RWPE1 (cell line): ENCODE measurements around the gene ATP1A1.
A peak's percentile ranks its signal among the peaks of the same experiment; 100 is the strongest.

Experiments used
- CTCF ChIA-PET: fragments of 350-600 bp; sonication (Branson Sonifier 250); formaldehyde crosslinking; extraction: SDS; loops from one replicate; lab custom pipeline; 2021; lab: Yijun Ruan, JAX
- POLR2A ChIA-PET: fragments of 400-600 bp; formaldehyde crosslinking; extraction: SDS; loops from one replicate; lab custom pipeline; 2020; ENCODE audit warnings: antibody characterized with exemption; ENCODE audit not compliant: low non-redundant PET; lab: Yijun Ruan, JAX
- DNase-seq: peaks from one replicate; pipeline ENCODE4 v3.0.0; 2012; ENCODE audit warnings: low spot score
- H3K27ac ChIP-seq: fragments of 450-650 bp; 2 replicates; pipeline ENCODE4 v1.5.1; 2017
- CTCF ChIP-seq: fragments of 450-650 bp; conservative IDR thresholded peaks from 2 replicates; pipeline ENCODE4 v1.5.1; 2017; ENCODE audit warnings: low read depth, mild to moderate bottlenecking

ATP1A1 gene

GRCh38 chr1:116403496-116404136, 30.6 kb downstream of the ATP1A1 start:
- peak overlapping the region; percentile 44 for H3K27ac ChIP-seq
- no peak for TF ChIP-seq CTCF
- no peak for DNase-seq
- ChIA-PET CTCF (interaction anchor here (2.7 kb wide), 1 partner anchor 82 kb away, joined by 13 read pairs; no protein-coding TSS in a partner anchor), POLR2A (interaction anchor here (0.6 kb wide), 1 partner anchor 174 kb away, joined by 4 read pairs; no protein-coding TSS in a partner anchor)

- POLR2A ChIA-PET = no interaction called here
- CTCF ChIA-PET = no interaction called here
- peak; percentile 71 for DNase-seq
- TF ChIP-seq CTCF = no peak
- no peak overlapping the region for H3K27ac ChIP-seq
Observed at GRCh38 chr1:116404699-116405098, 31.7 kb downstream of the ATP1A1 start.

- H3K27ac ChIP-seq = peak overlapping the region; percentile 24; the same call in 1 of the 2 replicates
- DNase-seq = no peak
- TF ChIP-seq CTCF = no peak
- ChIA-PET POLR2A (no interaction called here), CTCF (no interaction called here)
Observed at GRCh38 chr1:116405241-116406135, 32.4 kb downstream of the ATP1A1 start.

GRCh38 chr1:116407033-116407432, 34.0 kb downstream of the ATP1A1 start:
- TF ChIP-seq CTCF = no peak
- H3K27ac ChIP-seq = 0 out of 2 replicates have a peak overlapping the region, but pooled peaks have one; percentile 10
- ChIA-PET POLR2A (no interaction called here), CTCF (interaction anchor here (0.7 kb wide), 2 partner anchors 23 to 86 kb away, joined by 4 to 5 read pairs; no protein-coding TSS in a partner anchor)
- DNase-seq = no peak

- POLR2A ChIA-PET = no interaction called here
- no peak for TF ChIP-seq CTCF
- H3K27ac ChIP-seq = no peak overlapping the region
- CTCF ChIA-PET = interaction anchor here (0.6 to 0.7 kb wide), 2 partner anchors 63 to 470 kb away, joined by 3 read pairs; no protein-coding TSS in a partner anchor
- DNase-seq = no peak
Observed at GRCh38 chr1:116408193-116408592, 35.1 kb downstream of the ATP1A1 start.

- TF ChIP-seq CTCF = no peak
Observed at GRCh38 chr1:116408803-116409720, 36.0 kb downstream of the ATP1A1 start.

More at GRCh38 chr1:116408803-116409720, 36.0 kb downstream of the ATP1A1 start:
- peak overlapping the region; percentile 48 for H3K27ac ChIP-seq
- DNase-seq = no peak
- ChIA-PET CTCF (interaction anchor here (0.7 to 1.7 kb wide), 2 partner anchors 62 to 270 kb away, joined by 3 to 9 read pairs; no protein-coding TSS in a partner anchor), POLR2A (no interaction called here)
